Endothelial cell of umbilical vein (primary cell): ENCODE data around the gene ATXN7L1.

ENCODE experiments used
- EZH2 ChIP-seq: IDR thresholded peaks from 2 replicates; pipeline ENCODE4 v1.6.1; 2012; ENCODE audit warnings: borderline replicate concordance, low read depth, mild to moderate bottlenecking, moderate library complexity, low read length, inconsistent platforms; ENCODE audit not compliant: severe bottlenecking
- GATA2 ChIP-seq: IDR thresholded peaks from 2 replicates; pipeline ENCODE4 v1.7.0; 2011; ENCODE audit warnings: low read depth, mild to moderate bottlenecking, moderate library complexity, mixed read lengths, low read length; ENCODE audit not compliant: insufficient read length, insufficient read depth
- JUN ChIP-seq: IDR thresholded peaks from 2 replicates; pipeline ENCODE4 v1.6.1; 2011; ENCODE audit warnings: borderline replicate concordance, low read depth; ENCODE audit not compliant: insufficient read length, insufficient read depth
- POLR2A ChIP-seq: IDR thresholded peaks from 2 replicates; pipeline ENCODE4 v1.6.1; 2012; ENCODE audit warnings: low read depth, mild to moderate bottlenecking, control low read depth, low read length
- TF ChIP-seq, protein P1 (sequence below), 2 donors: IDR thresholded peaks; 1 replicate in 1 of 2; 2 replicates in 1 of 2; pipeline ENCODE4 v1.5.1; 2011; ENCODE audit warnings: low read length in 2 of 2, mild to moderate bottlenecking in 2 of 2, moderate library complexity in 2 of 2, control low read depth in 1 of 2, inconsistent platforms in 1 of 2, low read depth in 1 of 2; ENCODE audit not compliant: insufficient read depth in 1 of 2; ENCODE audit errors: extremely low read depth in 1 of 2

- TF ChIP-seq, protein P1, sequence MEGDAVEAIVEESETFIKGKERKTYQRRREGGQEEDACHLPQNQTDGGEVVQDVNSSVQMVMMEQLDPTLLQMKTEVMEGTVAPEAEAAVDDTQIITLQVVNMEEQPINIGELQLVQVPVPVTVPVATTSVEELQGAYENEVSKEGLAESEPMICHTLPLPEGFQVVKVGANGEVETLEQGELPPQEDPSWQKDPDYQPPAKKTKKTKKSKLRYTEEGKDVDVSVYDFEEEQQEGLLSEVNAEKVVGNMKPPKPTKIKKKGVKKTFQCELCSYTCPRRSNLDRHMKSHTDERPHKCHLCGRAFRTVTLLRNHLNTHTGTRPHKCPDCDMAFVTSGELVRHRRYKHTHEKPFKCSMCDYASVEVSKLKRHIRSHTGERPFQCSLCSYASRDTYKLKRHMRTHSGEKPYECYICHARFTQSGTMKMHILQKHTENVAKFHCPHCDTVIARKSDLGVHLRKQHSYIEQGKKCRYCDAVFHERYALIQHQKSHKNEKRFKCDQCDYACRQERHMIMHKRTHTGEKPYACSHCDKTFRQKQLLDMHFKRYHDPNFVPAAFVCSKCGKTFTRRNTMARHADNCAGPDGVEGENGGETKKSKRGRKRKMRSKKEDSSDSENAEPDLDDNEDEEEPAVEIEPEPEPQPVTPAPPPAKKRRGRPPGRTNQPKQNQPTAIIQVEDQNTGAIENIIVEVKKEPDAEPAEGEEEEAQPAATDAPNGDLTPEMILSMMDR (IDR thresholded peaks at IDR 0.05; ENCODE audit: extremely low read depth in 1 of 2, insufficient read depth in 1 of 2, low read depth in 1 of 2, low read length in 2 of 2): no peak
- TF ChIP-seq GATA2 (no peak), POLR2A (no peak), EZH2 (no peak), JUN (no peak)
These were observed 299.1 kb downstream of the ATXN7L1 start for GRCh38 chr7:105577251-105577650.
